A549 treated with CpdA at 1 μM for 4 hours (cell line): ENCODE data around the gene IAH1. TPM values are rescaled to one million over a fixed set of nuclear protein-coding genes. Genes with fewer than 3 reads are reported as not detected.

ENCODE experiments used
- total RNA-seq: library from RNA; stranded (reverse); fragments of 200-300 nt; extraction: Qiagen RNA extraction; gene quantifications from 5 replicates; pipeline ENCODE4 v1.2.3, GENCODE V29; 2022; ENCODE audit warnings: low read depth

IAH1 gene, protein sequence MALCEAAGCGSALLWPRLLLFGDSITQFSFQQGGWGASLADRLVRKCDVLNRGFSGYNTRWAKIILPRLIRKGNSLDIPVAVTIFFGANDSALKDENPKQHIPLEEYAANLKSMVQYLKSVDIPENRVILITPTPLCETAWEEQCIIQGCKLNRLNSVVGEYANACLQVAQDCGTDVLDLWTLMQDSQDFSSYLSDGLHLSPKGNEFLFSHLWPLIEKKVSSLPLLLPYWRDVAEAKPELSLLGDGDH
- total RNA-seq, result 78.4 to 97.6 TPM (median 94.7 TPM) in 5 replicates

DNA sequence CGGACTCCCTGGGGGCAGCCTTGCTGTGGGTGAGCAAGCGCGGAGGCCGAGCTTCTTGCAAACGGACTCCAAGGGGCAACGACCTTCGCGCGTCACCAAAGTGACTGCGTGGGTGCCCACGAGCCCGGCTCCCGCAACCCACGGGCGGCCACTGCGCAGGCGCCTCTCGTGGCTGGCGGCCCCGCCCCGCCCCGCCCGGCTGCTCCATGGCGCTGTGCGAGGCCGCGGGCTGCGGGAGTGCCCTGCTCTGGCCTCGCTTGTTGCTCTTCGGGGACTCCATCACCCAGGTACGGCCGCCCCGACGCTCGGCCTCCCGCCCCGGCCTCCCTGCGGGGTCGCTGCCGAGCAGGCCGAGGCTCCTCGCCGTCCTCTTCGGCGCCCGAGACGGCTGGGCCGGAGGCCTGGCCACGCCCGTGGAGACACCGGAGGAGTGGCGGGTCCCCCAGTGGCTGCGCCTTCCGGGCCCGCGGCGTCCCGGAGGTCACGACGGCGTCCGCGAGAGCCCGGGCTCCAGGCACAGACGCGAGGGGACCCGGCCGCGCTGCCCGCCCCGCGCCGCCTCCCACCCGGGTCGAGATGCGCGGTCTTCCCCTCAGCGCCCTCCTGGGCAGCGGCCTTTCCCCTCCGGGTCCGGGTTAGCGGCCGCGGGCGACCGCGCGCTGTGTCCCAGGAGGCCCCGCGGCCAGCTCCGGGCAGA lies at the start of gene IAH1:
Gene IAH1 (plus strand): TSS at position 191 of the 697 bp plus-strand sequence. CDS start 16 bp downstream, at position 207.

Other genes with a start within 250 kb of the IAH1 start
- gene ITGB1BP1, start 51.0 kb upstream of the IAH1 start, total RNA-seq, result 148 to 181 TPM (median 160 TPM) in 5 replicates
- gene CPSF3, start 50.9 kb upstream of the IAH1 start, total RNA-seq, result 49.4 to 64.1 TPM (median 54.5 TPM) in 5 replicates
- gene ADAM17, start 81.3 kb downstream of the IAH1 start, total RNA-seq, result 26.5 to 42.3 TPM (median 30.3 TPM) in 5 replicates
- gene YWHAQ, start 156.4 kb downstream of the IAH1 start, total RNA-seq, result 623 to 677 TPM (median 635 TPM) in 5 replicates